PC-9 (cell line): ENCODE results near the gene CIITA. TPM values are rescaled to one million over a fixed set of nuclear protein-coding genes. Genes with fewer than 3 reads are reported as not detected.

Source experiments
- BruUV-seq: library from RNA; stranded (reverse); fragments of 400-500 nt; replicated peaks from 2 replicates; lab custom pipeline; 2021; lab: Mats Ljungman, UMichigan
- CTCF ChIA-PET: fragments of 300-600 bp; sonication (Branson Sonifier 250); formaldehyde crosslinking; loops from one replicate; lab custom pipeline; 2022; ENCODE audit warnings: antibody characterized with exemption; lab: Charles Lee
- POLR2A ChIA-PET: fragments of 300-600 bp; sonication (Branson Sonifier 250); formaldehyde crosslinking; loops from one replicate; lab custom pipeline; 2022; ENCODE audit warnings: antibody characterized with exemption; ENCODE audit not compliant: unreplicated experiment; lab: Charles Lee
- DNase-seq, 2 experiments: peaks; one replicate each; pipeline versions ENCODE4 v3.0.0 to v3.0.0-alpha.2; 2015 to 2022; ENCODE audit warnings: mixed read lengths in 1 of 2
- H2AFZ ChIP-seq: fragments of 200-600 bp; sonication (generic); 2 replicates; pipeline ENCODE4 v1.8.1; 2017; ENCODE audit warnings: antibody characterized with exemption
- H3F3A ChIP-seq: fragments of 200-600 bp; sonication (generic); 2 replicates; pipeline ENCODE4 v1.8.1; 2017; ENCODE audit warnings: antibody characterized with exemption, mild to moderate bottlenecking, low read depth; ENCODE audit not compliant: insufficient read depth
- H3K27ac ChIP-seq: fragments of 200-600 bp; sonication (generic); 2 replicates; pipeline ENCODE4 v1.6.1; 2016; ENCODE audit warnings: mixed run types
- H3K27me3 ChIP-seq: fragments of 200-600 bp; sonication (generic); 2 replicates; pipeline ENCODE4 v1.6.1; 2016; ENCODE audit warnings: low read depth, mixed run types; ENCODE audit not compliant: insufficient read depth
- H3K36me3 ChIP-seq: fragments of 200-600 bp; sonication (generic); 2 replicates; pipeline ENCODE4 v1.6.1; 2016; ENCODE audit warnings: low read depth, mixed run types
- H3K4me1 ChIP-seq: fragments of 200-600 bp; sonication (generic); replicated peaks from 2 replicates; pipeline ENCODE4 v1.6.1; 2016; ENCODE audit warnings: mixed run types; ENCODE audit not compliant: insufficient read depth
- H3K4me2 ChIP-seq: fragments of 200-600 bp; sonication (generic); 2 replicates; pipeline ENCODE4 v1.6.1; 2017; ENCODE audit warnings: mixed run types
- H3K4me3 ChIP-seq: fragments of 200-600 bp; sonication (generic); 2 replicates; pipeline ENCODE4 v1.6.1; 2016; ENCODE audit warnings: mixed run types
- H3K79me2 ChIP-seq: fragments of 200-600 bp; sonication (generic); 2 replicates; pipeline ENCODE4 v1.6.1; 2017; ENCODE audit warnings: low read depth, mixed run types
- H3K9me2 ChIP-seq: fragments of 200-600 bp; sonication (generic); 2 replicates; pipeline ENCODE4 v1.8.1; 2017; ENCODE audit warnings: mild to moderate bottlenecking; ENCODE audit not compliant: insufficient read depth
- H3K9me3 ChIP-seq: fragments of 200-600 bp; sonication (generic); 2 replicates; pipeline ENCODE4 v1.8.1; 2016; ENCODE audit warnings: low read depth; ENCODE audit not compliant: insufficient read depth
- H4K20me1 ChIP-seq: fragments of 200-600 bp; sonication (generic); 2 replicates; pipeline ENCODE4 v1.8.1; 2017; ENCODE audit not compliant: insufficient read depth
- EZH2 ChIP-seq: fragments of 200-600 bp; sonication (generic); IDR thresholded peaks from 2 replicates; pipeline ENCODE4 v1.8.0; 2017; ENCODE audit warnings: antibody characterized with exemption, low read depth
- intact Hi-C: fragments of 100-400 bp; cut with micrococcal nuclease; formaldehyde crosslinking; loops from one replicate; pipeline ENCODE4 v1.10.0; 2022; ENCODE audit not compliant: unreplicated experiment
- total RNA-seq: library from RNA; stranded (reverse); gene quantifications from 2 replicates; pipeline ENCODE4 v1.2.3, GENCODE V29; 2021
- TF ChIP-seq, protein P1 (sequence below): fragments of 200-600 bp; sonication (generic); conservative IDR thresholded peaks from 2 replicates; pipeline ENCODE4 v1.6.1; 2017; ENCODE audit warnings: mixed run types, antibody characterized with exemption, mild to moderate bottlenecking, moderate library complexity

Gene CIITA
- total RNA-seq, 1 experiment from 2014 or later: 1.7 TPM

GRCh38 chr16:10868596-10869469 is 8.2 kb upstream of the CIITA start:
- H3K4me1 ChIP-seq: peaks cover 18% of the 10 kb centered on the region
- H3K27ac ChIP-seq: no peak overlapping the region
- H3K4me2 ChIP-seq: no peak overlapping the region
- H3F3A ChIP-seq: peaks cover 10% of the 10 kb centered on the region; the same call in 1 of the 2 replicates
- H4K20me1 ChIP-seq: no peaks in the 10 kb centered on the region
- CTCF ChIA-PET: interaction anchor here (0.6 kb wide), 1 partner anchor 132 kb away, joined by 4 read pairs; no protein-coding TSS in a partner anchor
- intact Hi-C loops: no loop called here
- TF ChIP-seq, protein P1, sequence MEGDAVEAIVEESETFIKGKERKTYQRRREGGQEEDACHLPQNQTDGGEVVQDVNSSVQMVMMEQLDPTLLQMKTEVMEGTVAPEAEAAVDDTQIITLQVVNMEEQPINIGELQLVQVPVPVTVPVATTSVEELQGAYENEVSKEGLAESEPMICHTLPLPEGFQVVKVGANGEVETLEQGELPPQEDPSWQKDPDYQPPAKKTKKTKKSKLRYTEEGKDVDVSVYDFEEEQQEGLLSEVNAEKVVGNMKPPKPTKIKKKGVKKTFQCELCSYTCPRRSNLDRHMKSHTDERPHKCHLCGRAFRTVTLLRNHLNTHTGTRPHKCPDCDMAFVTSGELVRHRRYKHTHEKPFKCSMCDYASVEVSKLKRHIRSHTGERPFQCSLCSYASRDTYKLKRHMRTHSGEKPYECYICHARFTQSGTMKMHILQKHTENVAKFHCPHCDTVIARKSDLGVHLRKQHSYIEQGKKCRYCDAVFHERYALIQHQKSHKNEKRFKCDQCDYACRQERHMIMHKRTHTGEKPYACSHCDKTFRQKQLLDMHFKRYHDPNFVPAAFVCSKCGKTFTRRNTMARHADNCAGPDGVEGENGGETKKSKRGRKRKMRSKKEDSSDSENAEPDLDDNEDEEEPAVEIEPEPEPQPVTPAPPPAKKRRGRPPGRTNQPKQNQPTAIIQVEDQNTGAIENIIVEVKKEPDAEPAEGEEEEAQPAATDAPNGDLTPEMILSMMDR: no peak
- no peak for TF ChIP-seq EZH2
- no peaks in the 10 kb centered on the region for H3K79me2 ChIP-seq
- no peaks in the 10 kb centered on the region for H3K36me3 ChIP-seq
- H3K9me2 ChIP-seq: no peaks in the 10 kb centered on the region
- no peak overlapping the region for H3K4me3 ChIP-seq
- BruUV-seq: no TSS peak
- no peak overlapping the region for H2AFZ ChIP-seq
- no peaks in the 10 kb centered on the region for H3K9me3 ChIP-seq
- POLR2A ChIA-PET: no interaction called here
- no peaks in the 10 kb centered on the region for H3K27me3 ChIP-seq
- no peak for DNase-seq

DNA sequence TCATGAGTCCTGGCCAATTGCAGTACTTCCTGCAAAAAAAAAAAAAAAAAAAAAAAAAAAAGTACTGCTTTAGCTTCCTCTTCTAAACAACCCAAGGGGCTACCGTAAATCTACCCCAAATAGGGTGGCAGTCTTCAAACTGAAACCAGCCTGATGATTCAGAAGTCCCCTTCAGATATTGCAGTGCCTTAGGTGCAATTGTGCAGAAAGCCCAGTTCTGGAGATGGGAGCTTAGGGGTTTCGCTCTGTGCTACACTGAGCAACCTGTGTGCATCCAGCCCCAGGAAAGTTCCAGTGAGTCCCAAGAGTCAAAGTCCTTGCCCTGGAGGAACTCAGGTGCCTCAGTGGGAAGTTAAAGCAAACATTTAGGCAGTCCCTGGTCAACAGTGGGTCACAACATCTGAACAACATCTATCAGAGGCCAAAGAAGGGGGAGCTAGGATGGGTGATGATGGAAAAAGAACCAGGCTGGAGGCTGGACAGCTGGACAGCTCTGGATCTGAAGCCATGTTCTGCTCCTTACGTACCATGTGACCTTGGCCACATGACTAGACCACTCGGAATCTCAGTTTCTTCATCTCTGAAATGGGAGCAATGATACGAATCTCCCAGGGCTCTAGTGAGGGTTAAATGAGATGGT is 6.7 kb upstream of the CIITA start:
- Histone ChIP-seq H3K4me2 (peak overlapping the region; percentile 52; the same call in 1 of the 2 replicates), H3K4me1 (peaks cover 18% of the 10 kb centered on the region), H3K27ac (no peak overlapping the region), H3K36me3 (no peaks in the 10 kb centered on the region), H3K27me3 (no peaks in the 10 kb centered on the region), H3K9me3 (no peaks in the 10 kb centered on the region), H3F3A (peaks cover 10% of the 10 kb centered on the region; the same call in 1 of the 2 replicates), H3K4me3 (no peak overlapping the region), H3K79me2 (no peaks in the 10 kb centered on the region), H3K9me2 (no peaks in the 10 kb centered on the region), H2AFZ (no peak overlapping the region), H4K20me1 (no peaks in the 10 kb centered on the region)
- ChIA-PET CTCF (no interaction called here), POLR2A (interaction anchor here (0.5 kb wide), 1 partner anchor 120 kb away, joined by 3 read pairs; no protein-coding TSS in a partner anchor)
- intact Hi-C loops: no loop called here
- TF ChIP-seq, protein P1: no peak
- no peak for TF ChIP-seq EZH2
- no peak for DNase-seq
- no TSS peak for BruUV-seq

DNA sequence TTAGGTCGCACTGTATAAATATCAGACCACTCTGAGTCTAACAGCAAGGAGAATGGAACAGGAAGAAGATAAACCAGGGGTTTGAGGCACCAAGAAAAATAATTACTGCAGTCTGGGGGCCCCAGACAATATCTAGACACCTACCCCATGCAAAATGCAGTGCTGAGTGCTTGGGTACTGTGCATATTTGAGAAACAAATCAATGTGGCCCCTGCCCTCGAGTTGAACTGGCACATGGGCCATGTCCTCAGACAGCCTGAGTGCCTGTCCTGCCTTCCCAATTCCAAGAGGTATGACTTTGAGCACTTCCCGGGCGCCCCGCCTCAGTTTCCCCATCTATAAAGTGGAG is 6.2 kb upstream of the CIITA start:
- CTCF ChIA-PET: no interaction called here
- Histone ChIP-seq H3F3A (peaks cover 10% of the 10 kb centered on the region; the same call in 1 of the 2 replicates), H3K9me2 (no peaks in the 10 kb centered on the region), H3K27ac (peak overlapping the region; percentile 69), H3K79me2 (no peaks in the 10 kb centered on the region), H3K36me3 (no peaks in the 10 kb centered on the region), H3K27me3 (no peaks in the 10 kb centered on the region), H2AFZ (no peak overlapping the region), H3K4me2 (peak overlapping the region; percentile 52), H3K4me3 (no peak overlapping the region), H3K9me3 (no peaks in the 10 kb centered on the region), H4K20me1 (no peaks in the 10 kb centered on the region), H3K4me1 (peaks cover 18% of the 10 kb centered on the region)
- intact Hi-C loops: no loop called here
- BruUV-seq: no TSS peak
- no peak for DNase-seq
- TF ChIP-seq EZH2: no peak
- TF ChIP-seq, protein P1: no peak
- POLR2A ChIA-PET: interaction anchor here (0.5 kb wide), 1 partner anchor 120 kb away, joined by 3 read pairs; no protein-coding TSS in a partner anchor
